Activated CD8-positive, alpha-beta T cell treated with anti-CD3 and anti-CD28 coated beads for 36 hours (primary cell): Measurements from ENCODE around the gene SLX9. TPM values are rescaled to one million over a fixed set of nuclear protein-coding genes. Genes with fewer than 3 reads are reported as not detected.

Experiments
- ATAC-seq: fragments of 200-7000 bp; cut with Tn5 transposase; one replicate; pipeline ENCODE4 v1.10.0; 2021; ENCODE audit warnings: mild to moderate bottlenecking, moderate library complexity
- CTCF ChIA-PET: fragments of 350-600 bp; sonication (Branson Sonifier 250); formaldehyde crosslinking; loops from one replicate; lab custom pipeline; 2021; ENCODE audit warnings: antibody characterized with exemption; lab: Charles Lee
- POLR2A ChIA-PET: fragments of 350-600 bp; sonication (Branson Sonifier 250); formaldehyde crosslinking; loops from one replicate; lab custom pipeline; 2021; ENCODE audit warnings: antibody characterized with exemption; lab: Charles Lee
- DNase-seq: peaks from one replicate; pipeline ENCODE4 v3.0.0-alpha.2; 2020
- H3K27ac Mint-ChIP-seq: one replicate; pipeline ENCODE4 v1.8.0; 2021; ENCODE audit warnings: mild to moderate bottlenecking, mixed read lengths
- H3K27me3 Mint-ChIP-seq: one replicate; pipeline ENCODE4 v1.8.0; 2021; ENCODE audit warnings: mixed read lengths
- H3K36me3 Mint-ChIP-seq: one replicate; pipeline ENCODE4 v1.8.0; 2021; ENCODE audit warnings: low read depth, mixed read lengths
- H3K4me1 Mint-ChIP-seq: one replicate; pipeline ENCODE4 v1.8.0; 2021; ENCODE audit warnings: low read depth, mixed read lengths
- H3K4me3 Mint-ChIP-seq: one replicate; pipeline ENCODE4 v1.8.0; 2021; ENCODE audit warnings: mild to moderate bottlenecking, moderate library complexity, mixed read lengths
- H3K9me3 Mint-ChIP-seq: one replicate; pipeline ENCODE4 v1.8.0; 2021; ENCODE audit warnings: mixed read lengths
- CTCF ChIP-seq: fragments of 200-600 bp; IDR thresholded peaks from one replicate; pipeline ENCODE4 v1.8.0; 2022; ENCODE audit warnings: antibody characterized with exemption, mild to moderate bottlenecking
- intact Hi-C: fragments of 100-400 bp; cut with micrococcal nuclease; formaldehyde crosslinking; loops from one replicate; pipeline ENCODE4 v1.10.0; 2022
- total RNA-seq, 2 experiments: library from RNA; stranded (reverse); gene quantifications; one replicate each; pipeline ENCODE4 v1.2.3, GENCODE V29; 2021

Gene SLX9
- total RNA-seq, 2 experiments from 2014 or later = 76.0 to 76.5 TPM

GRCh38 chr21:44969931-44970755, 30.3 kb downstream of the SLX9 start:
- ATAC-seq (peak; percentile 29), DNase-seq (no peak)
- no peak for TF ChIP-seq CTCF
- ChIA-PET POLR2A (interaction anchor here (0.8 kb wide), 1 partner anchor 39 kb away, joined by 3 read pairs; no protein-coding TSS in a partner anchor), CTCF (interaction anchor here (0.7 to 1.3 kb wide), 2 partner anchors 10 to 168 kb away, joined by 3 read pairs; no protein-coding TSS in a partner anchor)
- intact Hi-C loops = no loop called here
- Mint-ChIP-seq H3K4me3 (no peak overlapping the region), H3K36me3 (peaks cover 11% of the 10 kb centered on the region), H3K9me3 (no peaks in the 10 kb centered on the region), H3K27ac (no peak overlapping the region), H3K4me1 (peaks cover 27% of the 10 kb centered on the region), H3K27me3 (no peaks in the 10 kb centered on the region)

- Mint-ChIP-seq H3K36me3 (peaks cover 8% of the 10 kb centered on the region), H3K9me3 (no peaks in the 10 kb centered on the region), H3K27ac (no peak overlapping the region), H3K4me1 (peaks cover 20% of the 10 kb centered on the region), H3K4me3 (no peak overlapping the region), H3K27me3 (no peaks in the 10 kb centered on the region)
- ChIA-PET POLR2A (interaction anchor here (0.8 kb wide), 1 partner anchor 39 kb away, joined by 3 read pairs; no protein-coding TSS in a partner anchor), CTCF (interaction anchor here (0.9 kb wide), 1 partner anchor 21 kb away, joined by 3 read pairs; no protein-coding TSS in a partner anchor)
- no peak for ATAC-seq
- TF ChIP-seq CTCF = no peak
- intact Hi-C loops = no loop called here
- no peak for DNase-seq
Measured at GRCh38 chr21:44970766-44971671, 31.2 kb downstream of the SLX9 start.

GRCh38 chr21:44971672-44971995, 31.8 kb downstream of the SLX9 start:
- DNase-seq = no peak
- no peak for TF ChIP-seq CTCF
- peaks cover 8% of the 10 kb centered on the region for H3K36me3 Mint-ChIP-seq
- H3K4me1 Mint-ChIP-seq = peaks cover 18% of the 10 kb centered on the region
- ChIA-PET POLR2A (no interaction called here), CTCF (interaction anchor here (0.9 kb wide), 1 partner anchor 22 kb away, joined by 3 read pairs; no protein-coding TSS in a partner anchor)
- H3K9me3 Mint-ChIP-seq = no peaks in the 10 kb centered on the region
- intact Hi-C loops = no loop called here
- no peak overlapping the region for H3K27ac Mint-ChIP-seq
- no peak for ATAC-seq
- H3K4me3 Mint-ChIP-seq = no peak overlapping the region
- no peaks in the 10 kb centered on the region for H3K27me3 Mint-ChIP-seq

GRCh38 chr21:44972301-44972814, 32.5 kb downstream of the SLX9 start:
- peak; percentile 22 for TF ChIP-seq CTCF
- H3K4me3 Mint-ChIP-seq = no peak overlapping the region
- ChIA-PET POLR2A (no interaction called here), CTCF (interaction anchor here (0.7 to 0.9 kb wide), 3 partner anchors 22 to 169 kb away, joined by 3 to 4 read pairs (median 3); no protein-coding TSS in a partner anchor)
- no peaks in the 10 kb centered on the region for H3K9me3 Mint-ChIP-seq
- no peak for DNase-seq
- no peak overlapping the region for H3K27ac Mint-ChIP-seq
- peaks cover 16% of the 10 kb centered on the region for H3K4me1 Mint-ChIP-seq
- no peak for ATAC-seq
- peaks cover 7% of the 10 kb centered on the region for H3K36me3 Mint-ChIP-seq
- H3K27me3 Mint-ChIP-seq = no peaks in the 10 kb centered on the region
- intact Hi-C loops = no loop called here
